NT2/D1 (cell line): ENCODE data around the gene KIT.

Experiments used
- DNase-seq: peaks from one replicate; pipeline ENCODE4 v3.0.0-alpha.2; 2011; ENCODE audit warnings: low read depth, low spot score
- H3K27me3 ChIP-seq: 2 replicates; pipeline ENCODE4 v1.6.0; 2011; ENCODE audit warnings: mild to moderate bottlenecking; ENCODE audit not compliant: insufficient read length, insufficient read depth
- H3K36me3 ChIP-seq: 2 replicates; pipeline ENCODE4 v1.6.1; 2011; ENCODE audit warnings: mild to moderate bottlenecking, low read length, mixed read lengths; ENCODE audit not compliant: insufficient read depth, insufficient read length
- H3K4me1 ChIP-seq: 2 replicates; pipeline ENCODE4 v1.5.1; 2011; ENCODE audit not compliant: insufficient read depth, insufficient read length
- H3K4me3 ChIP-seq: 2 replicates; pipeline ENCODE4 v1.5.1; 2011; ENCODE audit warnings: low read depth; ENCODE audit not compliant: insufficient read length
- H3K9ac ChIP-seq: 2 replicates; pipeline ENCODE4 v1.6.0; 2011; ENCODE audit warnings: low read depth; ENCODE audit not compliant: insufficient read length
- H3K9me3 ChIP-seq: 2 replicates; pipeline ENCODE4 v1.5.1; 2011; ENCODE audit warnings: mild to moderate bottlenecking, low read length; ENCODE audit not compliant: insufficient read depth
- SUZ12 ChIP-seq: IDR thresholded peaks from 2 replicates; pipeline ENCODE4 v1.6.1; 2011; ENCODE audit not compliant: insufficient read length, insufficient read depth; ENCODE audit errors: extremely low read depth
- YY1 ChIP-seq: IDR thresholded peaks from 2 replicates; pipeline ENCODE4 v1.6.1; 2011; ENCODE audit not compliant: insufficient read length, insufficient read depth
- ZNF274 ChIP-seq: IDR thresholded peaks from 2 replicates; pipeline ENCODE4 v1.6.1; 2011; ENCODE audit warnings: mild to moderate bottlenecking, low read depth, low read length

Gene KIT

DNA sequence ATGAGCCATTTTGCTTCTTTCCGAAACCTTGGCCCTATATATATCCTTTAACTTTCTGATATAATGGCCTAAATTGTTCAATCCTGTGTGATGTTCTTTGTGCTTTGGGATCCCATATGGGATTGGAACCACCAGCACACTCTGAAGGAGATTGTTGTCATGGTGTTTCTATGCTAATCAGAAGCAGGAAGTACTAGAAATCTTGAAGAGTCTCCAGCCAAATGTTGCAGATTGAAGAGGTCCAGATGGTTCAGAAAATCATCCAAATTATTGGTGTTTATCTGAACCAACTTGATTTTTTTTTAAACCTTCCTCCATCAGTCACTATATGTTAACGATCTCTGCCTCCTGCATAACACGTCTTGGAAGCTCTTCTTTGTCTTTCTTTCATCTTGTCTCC, 72.8 kb downstream of the KIT start:
- Histone ChIP-seq H3K27me3 (no peaks in the 10 kb centered on the region), H3K9me3 (no peaks in the 10 kb centered on the region), H3K9ac (no peak overlapping the region), H3K4me3 (no peak overlapping the region), H3K4me1 (no peaks in the 10 kb centered on the region), H3K36me3 (no peaks in the 10 kb centered on the region)
- no peak for DNase-seq
- TF ChIP-seq YY1 (no peak), SUZ12 (no peak), ZNF274 (no peak)

GRCh38 chr4:54731552-54731951, 73.8 kb downstream of the KIT start:
- no peak for TF ChIP-seq SUZ12
- no peak for TF ChIP-seq YY1
- TF ChIP-seq ZNF274, result no peak
- Histone ChIP-seq H3K4me1 (no peaks in the 10 kb centered on the region), H3K4me3 (no peak overlapping the region), H3K27me3 (no peaks in the 10 kb centered on the region), H3K9me3 (no peaks in the 10 kb centered on the region), H3K9ac (no peak overlapping the region), H3K36me3 (peaks cover 2% of the 10 kb centered on the region)
- no peak for DNase-seq

DNA sequence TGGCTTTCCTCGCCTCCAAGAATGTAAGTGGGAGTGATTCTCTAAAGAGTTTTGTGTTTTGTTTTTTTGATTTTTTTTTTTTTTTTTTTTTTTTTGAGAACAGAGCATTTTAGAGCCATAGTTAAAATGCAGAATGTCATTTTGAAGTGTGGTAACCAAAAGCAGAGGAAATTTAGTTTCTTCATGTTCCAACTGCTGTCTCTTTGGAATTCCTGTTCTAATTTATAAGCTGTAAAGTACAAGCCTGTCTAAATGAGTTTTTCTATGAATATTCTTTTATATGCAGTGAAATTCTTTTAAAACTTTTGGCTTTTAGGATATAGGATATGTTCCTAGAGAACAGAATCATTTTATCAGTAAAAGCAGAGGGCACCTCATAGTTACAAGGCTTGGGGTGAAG, 74.2 kb downstream of the KIT start:
- no peaks in the 10 kb centered on the region for H3K4me1 ChIP-seq
- no peaks in the 10 kb centered on the region for H3K27me3 ChIP-seq
- TF ChIP-seq ZNF274 (no peak), YY1 (no peak), SUZ12 (no peak)
- H3K36me3 ChIP-seq, result peaks cover 3% of the 10 kb centered on the region
- no peak overlapping the region for H3K4me3 ChIP-seq
- DNase-seq, result no peak
- H3K9ac ChIP-seq, result no peak overlapping the region
- H3K9me3 ChIP-seq, result no peaks in the 10 kb centered on the region

- DNase-seq, result no peak
- Histone ChIP-seq H3K27me3 (no peaks in the 10 kb centered on the region), H3K4me1 (no peaks in the 10 kb centered on the region), H3K36me3 (peaks cover 9% of the 10 kb centered on the region), H3K9me3 (no peaks in the 10 kb centered on the region), H3K4me3 (no peak overlapping the region), H3K9ac (no peak overlapping the region)
- no peak for TF ChIP-seq YY1
- TF ChIP-seq ZNF274, result no peak
- TF ChIP-seq SUZ12, result no peak
Measured at GRCh38 chr4:54737421-54737820, 79.7 kb downstream of the KIT start.

GRCh38 chr4:54741202-54741601, 83.4 kb downstream of the KIT start:
- H3K4me1 ChIP-seq, result no peaks in the 10 kb centered on the region
- DNase-seq, result no peak
- H3K9ac ChIP-seq, result no peak overlapping the region
- H3K27me3 ChIP-seq, result no peaks in the 10 kb centered on the region
- TF ChIP-seq SUZ12 (no peak), ZNF274 (no peak), YY1 (no peak)
- H3K4me3 ChIP-seq, result no peak overlapping the region
- H3K36me3 ChIP-seq, result peaks cover 6% of the 10 kb centered on the region
- H3K9me3 ChIP-seq, result 0 out of 2 replicates have a peak, but pooled peaks cover 3% of the 10 kb centered on the region

DNA sequence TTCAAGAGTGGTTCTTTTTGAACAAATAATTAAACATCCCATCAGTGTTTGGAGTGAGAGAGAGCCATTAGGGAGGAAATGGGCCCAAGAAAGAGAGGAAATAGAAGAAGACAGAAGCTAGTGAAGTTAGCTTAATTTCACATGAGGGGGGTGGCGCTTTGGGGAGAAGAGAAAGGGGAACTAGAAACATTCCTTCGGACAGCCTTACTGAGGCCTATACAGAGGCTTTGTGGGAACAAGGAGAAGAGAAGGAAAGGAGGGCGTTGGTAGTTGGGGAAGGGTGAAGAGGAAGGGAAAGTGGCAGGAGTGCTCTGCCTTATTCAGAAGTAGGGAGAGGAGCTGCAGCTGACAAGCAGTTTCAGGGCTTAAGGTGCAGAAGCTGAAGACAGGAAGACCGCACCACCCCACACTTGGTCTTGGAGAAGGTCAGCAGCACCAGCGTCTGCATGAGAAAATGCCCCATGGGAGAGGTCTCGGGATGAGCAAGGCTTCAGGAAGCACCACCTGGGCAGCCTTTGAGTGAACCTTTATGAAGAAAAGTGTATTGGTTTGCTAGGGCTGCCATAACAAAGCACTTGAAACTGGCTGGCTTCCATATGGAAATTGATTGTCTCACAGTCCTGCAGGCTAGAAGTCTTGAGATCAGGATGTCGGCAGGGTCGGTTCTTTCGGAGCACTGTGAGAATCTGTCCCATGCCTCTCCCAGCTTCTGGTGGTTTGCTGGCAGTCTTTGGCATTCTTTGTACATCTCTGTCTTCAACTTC, 85.1 kb downstream of the KIT start:
- peak; percentile 35 for DNase-seq
- H3K36me3 ChIP-seq, result no peaks in the 10 kb centered on the region
- H3K9me3 ChIP-seq, result 0 out of 2 replicates have a peak, but pooled peaks cover 3% of the 10 kb centered on the region
- no peaks in the 10 kb centered on the region for H3K27me3 ChIP-seq
- TF ChIP-seq YY1 (no peak), SUZ12 (no peak), ZNF274 (no peak)
- no peak overlapping the region for H3K4me3 ChIP-seq
- H3K4me1 ChIP-seq, result no peaks in the 10 kb centered on the region
- H3K9ac ChIP-seq, result no peak overlapping the region

DNA sequence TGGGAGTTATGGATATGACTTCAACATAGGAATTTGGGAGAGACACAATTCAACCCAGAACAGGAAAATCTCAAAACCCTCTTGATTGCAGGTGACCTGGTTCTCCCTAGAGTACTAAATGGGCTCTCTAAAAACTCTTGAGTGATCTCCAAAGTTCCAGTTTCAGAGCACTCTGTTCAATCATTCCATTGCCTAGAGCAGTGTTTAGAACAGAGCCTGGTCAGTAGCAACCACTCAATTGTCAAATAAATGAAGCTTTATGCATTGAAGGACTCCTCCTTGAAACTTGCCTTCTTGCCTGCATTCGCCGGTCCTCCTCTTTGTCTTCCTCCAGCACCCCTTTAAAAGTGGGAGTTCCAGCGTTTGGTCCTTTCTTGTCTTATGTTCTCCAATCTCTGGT, 85.8 kb downstream of the KIT start:
- H3K9me3 ChIP-seq, result 0 out of 2 replicates have a peak, but pooled peaks cover 3% of the 10 kb centered on the region
- DNase-seq, result no peak
- H3K9ac ChIP-seq, result no peak overlapping the region
- no peak overlapping the region for H3K4me3 ChIP-seq
- TF ChIP-seq ZNF274 (no peak), YY1 (no peak), SUZ12 (no peak)
- H3K36me3 ChIP-seq, result no peaks in the 10 kb centered on the region
- H3K4me1 ChIP-seq, result no peaks in the 10 kb centered on the region
- H3K27me3 ChIP-seq, result no peaks in the 10 kb centered on the region
